Rectal smooth muscle tissue (tissue), 1 donor: Measurements from ENCODE around the gene RASGRP2.

Experiments
- H3K27ac ChIP-seq: one replicate; pipeline ENCODE4 v1.7.0; 2013; ENCODE audit warnings: low read depth, low read length, inconsistent platforms
- H3K27me3 ChIP-seq: one replicate; pipeline ENCODE4 v1.7.0; 2013; ENCODE audit warnings: low read length; ENCODE audit not compliant: control insufficient read depth, insufficient read depth
- H3K36me3 ChIP-seq: one replicate; pipeline ENCODE4 v1.7.0; 2013; ENCODE audit warnings: low read length; ENCODE audit not compliant: control insufficient read depth, insufficient read depth
- H3K4me1 ChIP-seq: one replicate; pipeline ENCODE4 v1.7.0; 2013; ENCODE audit warnings: low read length; ENCODE audit not compliant: control insufficient read depth, insufficient read depth
- H3K4me3 ChIP-seq: one replicate; pipeline ENCODE4 v1.7.0; 2013; ENCODE audit warnings: low read length
- H3K9ac ChIP-seq: one replicate; pipeline ENCODE4 v1.7.0; 2013; ENCODE audit warnings: low read length

The RASGRP2 gene

GRCh38 chr11:64743591-64744543, at the start of gene RASGRP2:
Gene RASGRP2 (minus strand): TSS chr11:64744142. CDS start chr11:64742866, 1,276 bp downstream.
- peaks cover 2% of the 10 kb centered on the region for H3K36me3 ChIP-seq
- H3K27me3 ChIP-seq = no peaks in the 10 kb centered on the region
- H3K4me3 ChIP-seq = peak within 1 kb of the TSS; percentile 76
- peak within 1 kb of the TSS; percentile 93 for H3K27ac ChIP-seq
- peak within 1 kb of the TSS; percentile 32 for H3K9ac ChIP-seq
- H3K4me1 ChIP-seq = peaks cover 10% of the 10 kb centered on the region

GRCh38 chr11:64792482-64792881, 48.5 kb upstream of the RASGRP2 start:
- Histone ChIP-seq H3K36me3 (peaks cover 5% of the 10 kb centered on the region), H3K4me1 (no peaks in the 10 kb centered on the region), H3K4me3 (no peak overlapping the region), H3K27ac (no peak overlapping the region), H3K9ac (no peak overlapping the region), H3K27me3 (no peaks in the 10 kb centered on the region)

- Histone ChIP-seq H3K27me3 (no peaks in the 10 kb centered on the region), H3K36me3 (peaks cover 3% of the 10 kb centered on the region), H3K4me3 (no peak overlapping the region), H3K9ac (no peak overlapping the region), H3K27ac (no peak overlapping the region), H3K4me1 (no peaks in the 10 kb centered on the region)
Observed at GRCh38 chr11:64791781-64792291, 47.9 kb upstream of the RASGRP2 start.

- Histone ChIP-seq H3K27me3 (no peaks in the 10 kb centered on the region), H3K36me3 (peaks cover 3% of the 10 kb centered on the region), H3K27ac (no peak overlapping the region), H3K9ac (no peak overlapping the region), H3K4me3 (no peak overlapping the region), H3K4me1 (no peaks in the 10 kb centered on the region)
Observed at GRCh38 chr11:64790205-64791095, 46.5 kb upstream of the RASGRP2 start.

- Histone ChIP-seq H3K4me3 (no peak overlapping the region), H3K4me1 (no peaks in the 10 kb centered on the region), H3K9ac (no peak overlapping the region), H3K27ac (no peak overlapping the region), H3K27me3 (no peaks in the 10 kb centered on the region), H3K36me3 (peaks cover 3% of the 10 kb centered on the region)
Observed at GRCh38 chr11:64789331-64790204, 45.6 kb upstream of the RASGRP2 start.

- Histone ChIP-seq H3K27me3 (no peaks in the 10 kb centered on the region), H3K36me3 (peaks cover 3% of the 10 kb centered on the region), H3K4me1 (no peaks in the 10 kb centered on the region), H3K4me3 (no peak overlapping the region), H3K27ac (no peak overlapping the region), H3K9ac (no peak overlapping the region)
Observed at GRCh38 chr11:64788321-64789215, 44.6 kb upstream of the RASGRP2 start.

GRCh38 chr11:64787526-64788320, 43.8 kb upstream of the RASGRP2 start:
- no peaks in the 10 kb centered on the region for H3K27me3 ChIP-seq
- H3K4me3 ChIP-seq = no peak overlapping the region
- no peak overlapping the region for H3K9ac ChIP-seq
- H3K4me1 ChIP-seq = no peaks in the 10 kb centered on the region
- H3K27ac ChIP-seq = no peak overlapping the region
- peaks cover 3% of the 10 kb centered on the region for H3K36me3 ChIP-seq

GRCh38 chr11:64786308-64786707, 42.4 kb upstream of the RASGRP2 start:
- Histone ChIP-seq H3K27ac (no peak overlapping the region), H3K9ac (no peak overlapping the region), H3K27me3 (no peaks in the 10 kb centered on the region), H3K36me3 (peaks cover 3% of the 10 kb centered on the region), H3K4me3 (no peak overlapping the region), H3K4me1 (no peaks in the 10 kb centered on the region)

GRCh38 chr11:64784813-64785581, 41.1 kb upstream of the RASGRP2 start:
- no peaks in the 10 kb centered on the region for H3K36me3 ChIP-seq
- no peaks in the 10 kb centered on the region for H3K27me3 ChIP-seq
- H3K4me3 ChIP-seq = no peak overlapping the region
- no peak overlapping the region for H3K9ac ChIP-seq
- no peaks in the 10 kb centered on the region for H3K4me1 ChIP-seq
- no peak overlapping the region for H3K27ac ChIP-seq
